Gastroesophageal sphincter (tissue), 4 donors: ENCODE measurements around the gene LLGL2. TPM values are rescaled to one million over a fixed set of nuclear protein-coding genes. Genes with fewer than 3 reads are reported as not detected.

ENCODE experiments used
- ATAC-seq: fragments of 150-250 bp; one replicate; pipeline ENCODE4 v1.9.1; 2016; ENCODE audit warnings: mild to moderate bottlenecking, moderate library complexity
- H3K27ac ChIP-seq, 4 donors: fragments of 200-600 bp; sonication (generic) in 3 of 4; 1 replicate in 3 of 4; 2 replicates in 1 of 4; pipeline ENCODE4 v1.5.1; 2016 to 2019
- H3K27me3 ChIP-seq: fragments of 200-600 bp; sonication (generic); one replicate; pipeline ENCODE4 v1.5.1; 2019
- H3K36me3 ChIP-seq, 2 donors: fragments of 200-600 bp; sonication (generic); one replicate each; pipeline ENCODE4 v1.5.1; 2019; ENCODE audit warnings: control low read depth in 1 of 2
- H3K4me1 ChIP-seq, 3 donors: fragments of 200-600 bp; sonication (generic); 1 replicate in 2 of 3; 2 replicates in 1 of 3; pipeline ENCODE4 v1.5.1; 2016 to 2019; ENCODE audit warnings: control low read depth in 2 of 3
- H3K4me3 ChIP-seq, 2 donors: fragments of 200-600 bp; sonication (generic); one replicate each; pipeline ENCODE4 v1.5.1; 2019; ENCODE audit warnings: mild to moderate bottlenecking in 1 of 2, moderate library complexity in 1 of 2
- H3K9me3 ChIP-seq, 3 donors: fragments of 200-600 bp; sonication (generic); one replicate each; pipeline ENCODE4 v1.5.1; 2017 to 2019; ENCODE audit warnings: control low read depth in 2 of 3
- EP300 ChIP-seq: sonication (generic); formaldehyde crosslinking; IDR thresholded peaks from one replicate; pipeline ENCODE4 v1.6.1; 2017; ENCODE audit warnings: antibody characterized with exemption, mild to moderate bottlenecking
- POLR2A ChIP-seq, 2 donors: fragments of 450-650 bp; IDR thresholded peaks; one replicate each; pipeline ENCODE4 v1.6.1; 2017; ENCODE audit warnings: antibody characterized with exemption in 2 of 2, mild to moderate bottlenecking in 2 of 2, moderate library complexity in 1 of 2
- POLR2AphosphoS5 ChIP-seq: sonication (generic); formaldehyde crosslinking; IDR thresholded peaks from one replicate; pipeline ENCODE4 v1.6.1; 2017; ENCODE audit warnings: antibody characterized with exemption
- WGBS, 2 donors: methylation state at CpG; one replicate each; pipeline ENCODE4 v1.1.5; 2018; ENCODE audit warnings: low coverage in 1 of 2; 5-methylcytosine and 5-hydroxymethylcytosine counted together
- total RNA-seq, 4 donors: library from RNA; depleted of rRNA; stranded (reverse); fragments of >200 nt; gene quantifications; one replicate each; pipeline ENCODE4 v1.1.0, GENCODE V29; 2016
- TF ChIP-seq, protein P1 (sequence below), 4 experiments: fragments of 200-600 bp in 2 of 4; fragments of 450-650 bp in 2 of 4; sonication (generic) in 1 of 4; IDR thresholded peaks; one replicate each; pipeline ENCODE4 v1.5.1; 2017 to 2019; ENCODE audit warnings: antibody characterized with exemption in 4 of 4, mild to moderate bottlenecking in 2 of 4, moderate library complexity in 2 of 4

The LLGL2 gene
- total RNA-seq, 4 donors from 2014 or later = 2.3 to 7.9 (median 5.8) TPM

DNA sequence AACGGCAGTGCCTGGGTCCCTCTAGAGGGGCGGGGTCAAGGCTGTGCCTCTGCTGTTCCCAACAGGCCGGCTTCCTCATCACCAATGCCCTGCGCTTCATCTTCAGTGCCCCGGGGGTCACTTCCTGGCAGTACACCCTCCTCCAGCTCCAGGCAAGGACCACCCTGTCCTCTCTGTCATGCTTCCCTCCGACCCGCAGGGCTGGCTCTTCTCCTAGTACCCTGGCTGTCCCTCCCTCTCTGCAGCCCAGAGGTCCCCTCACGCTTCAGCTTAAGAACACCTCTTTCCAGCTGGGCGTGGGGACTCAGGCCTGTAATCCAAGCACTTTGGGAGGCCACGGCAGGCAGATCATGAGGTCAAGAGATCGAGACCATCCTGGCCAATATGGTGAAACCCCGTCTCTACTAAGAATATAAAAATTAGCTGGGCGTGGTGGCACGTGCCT is 36.0 kb upstream of the LLGL2 start:
- Histone ChIP-seq H3K4me1 (peaks cover 0 to 52% (median 16%) of the 10 kb centered on the region in 3 donors), H3K27ac (peak overlapping the region in 1 of 4 donors; percentile 69), H3K36me3 (peaks cover 0 to 69% of the 10 kb centered on the region in 2 donors), H3K9me3 (no peaks in the 10 kb centered on the region), H3K4me3 (no peak overlapping the region), H3K27me3 (no peaks in the 10 kb centered on the region)
- ATAC-seq = no peak
- no peak for TF ChIP-seq POLR2AphosphoS5
- TF ChIP-seq EP300 = no peak
- TF ChIP-seq, protein P1, sequence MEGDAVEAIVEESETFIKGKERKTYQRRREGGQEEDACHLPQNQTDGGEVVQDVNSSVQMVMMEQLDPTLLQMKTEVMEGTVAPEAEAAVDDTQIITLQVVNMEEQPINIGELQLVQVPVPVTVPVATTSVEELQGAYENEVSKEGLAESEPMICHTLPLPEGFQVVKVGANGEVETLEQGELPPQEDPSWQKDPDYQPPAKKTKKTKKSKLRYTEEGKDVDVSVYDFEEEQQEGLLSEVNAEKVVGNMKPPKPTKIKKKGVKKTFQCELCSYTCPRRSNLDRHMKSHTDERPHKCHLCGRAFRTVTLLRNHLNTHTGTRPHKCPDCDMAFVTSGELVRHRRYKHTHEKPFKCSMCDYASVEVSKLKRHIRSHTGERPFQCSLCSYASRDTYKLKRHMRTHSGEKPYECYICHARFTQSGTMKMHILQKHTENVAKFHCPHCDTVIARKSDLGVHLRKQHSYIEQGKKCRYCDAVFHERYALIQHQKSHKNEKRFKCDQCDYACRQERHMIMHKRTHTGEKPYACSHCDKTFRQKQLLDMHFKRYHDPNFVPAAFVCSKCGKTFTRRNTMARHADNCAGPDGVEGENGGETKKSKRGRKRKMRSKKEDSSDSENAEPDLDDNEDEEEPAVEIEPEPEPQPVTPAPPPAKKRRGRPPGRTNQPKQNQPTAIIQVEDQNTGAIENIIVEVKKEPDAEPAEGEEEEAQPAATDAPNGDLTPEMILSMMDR (IDR thresholded peaks at IDR 0.05) = no peak
- no peak for TF ChIP-seq POLR2A (IDR thresholded peaks at IDR 0.05)
- 0 to 80% methylated on average over 1 of the region's 14 CpGs for WGBS, 2 donors

DNA sequence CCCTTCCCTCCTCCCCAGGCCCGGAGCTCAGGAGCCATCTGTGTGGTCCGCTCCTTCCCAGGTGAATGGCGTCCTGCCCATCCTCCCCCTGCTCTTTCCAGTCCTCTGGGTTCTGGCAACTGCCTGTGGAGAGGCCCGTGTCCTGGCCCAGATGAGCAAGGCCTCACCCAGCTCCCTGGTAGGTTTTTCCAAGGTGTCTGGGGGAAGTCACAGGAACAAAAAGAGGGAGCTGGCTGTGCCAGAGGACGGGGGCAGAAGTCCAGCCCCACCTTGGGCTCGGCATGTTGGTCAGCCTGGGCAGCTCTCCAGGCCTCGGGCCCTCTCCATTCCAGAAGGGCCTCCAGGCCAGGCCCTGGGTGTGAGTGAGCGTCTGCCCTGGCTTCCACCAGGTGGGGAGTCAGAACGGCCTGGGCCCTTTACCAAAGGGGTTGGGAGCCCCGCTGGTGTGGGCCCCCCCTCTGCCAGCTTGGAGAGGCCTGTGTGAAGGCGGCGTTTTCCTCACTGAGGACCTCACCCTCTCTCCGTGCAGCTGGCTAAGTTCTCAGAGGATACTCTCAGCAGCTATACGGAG is 35.2 kb upstream of the LLGL2 start:
- peaks cover 0 to 76% of the 10 kb centered on the region in 2 donors for H3K36me3 ChIP-seq
- peak; percentile 20 for ATAC-seq

DNA sequence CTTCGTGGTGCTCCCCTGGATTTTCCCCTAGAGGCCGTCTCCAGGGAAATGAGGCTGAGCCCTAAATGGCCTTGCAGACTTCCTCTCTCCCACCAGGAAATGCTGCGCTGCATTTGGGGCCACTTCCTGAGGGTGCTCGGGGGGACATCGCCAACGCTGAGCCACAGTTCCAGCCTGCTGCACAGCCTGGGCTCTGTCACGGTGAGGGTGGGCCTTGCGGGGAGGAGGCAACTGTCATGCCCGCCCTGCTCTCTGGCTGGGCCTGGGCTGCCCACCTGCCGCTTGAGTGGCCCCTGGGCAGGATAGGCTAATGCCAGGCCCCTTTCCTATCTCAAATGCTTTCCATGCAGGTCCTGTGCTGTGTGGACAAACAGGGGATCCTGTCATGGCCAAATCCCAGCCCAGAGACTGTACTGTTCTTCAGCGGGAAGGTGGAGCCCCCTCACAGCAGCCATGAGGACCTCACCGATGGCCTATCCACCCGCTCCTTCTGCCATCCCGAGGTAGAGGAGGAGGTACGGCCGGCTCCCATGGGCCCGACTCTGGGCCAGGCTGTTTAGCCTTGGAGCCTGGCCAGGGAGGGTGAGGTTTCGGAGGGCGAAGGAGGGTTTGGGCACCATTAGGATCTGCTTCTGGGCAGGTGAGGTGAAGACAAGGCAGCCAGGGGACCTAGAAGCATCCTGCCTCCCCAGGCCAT is 34.4 kb upstream of the LLGL2 start:
- H3K4me1 ChIP-seq = peaks cover 0 to 40% (median 16%) of the 10 kb centered on the region in 3 donors
- no peaks in the 10 kb centered on the region for H3K27me3 ChIP-seq
- H3K36me3 ChIP-seq = peaks cover 0 to 76% of the 10 kb centered on the region in 2 donors
- 100% methylated on average over 2 of the region's 19 CpGs; no CpG with 5 or more reads in 1 of the 2 donors for whole genome bisulfite sequencing, 2 donors
- TF ChIP-seq EP300 (no peak), POLR2A (IDR thresholded peaks at IDR 0.05) (no peak), POLR2AphosphoS5 (no peak)
- peak overlapping the region in 2 of 4 donors; percentile 62 to 69 for H3K27ac ChIP-seq
- no peak overlapping the region for H3K4me3 ChIP-seq
- no peak for ATAC-seq
- H3K9me3 ChIP-seq = no peaks in the 10 kb centered on the region

More for the DNA sequence above, 35.2 kb upstream of the LLGL2 start:
- no peak for TF ChIP-seq POLR2A (IDR thresholded peaks at IDR 0.05)
- no peak for TF ChIP-seq POLR2AphosphoS5
- TF ChIP-seq, protein P1 (IDR thresholded peaks at IDR 0.05) = no peak
- TF ChIP-seq EP300 = no peak
- Histone ChIP-seq H3K4me3 (no peak overlapping the region), H3K27ac (peak overlapping the region in 3 of 4 donors; percentile 52 to 69 (median 62)), H3K4me1 (peaks cover 0 to 48% (median 16%) of the 10 kb centered on the region in 3 donors), H3K9me3 (no peaks in the 10 kb centered on the region), H3K27me3 (no peaks in the 10 kb centered on the region)
- WGBS, 2 donors = 40% methylated on average over 1 of the region's 14 CpGs; no CpG with 5 or more reads in 1 of the 2 donors

DNA sequence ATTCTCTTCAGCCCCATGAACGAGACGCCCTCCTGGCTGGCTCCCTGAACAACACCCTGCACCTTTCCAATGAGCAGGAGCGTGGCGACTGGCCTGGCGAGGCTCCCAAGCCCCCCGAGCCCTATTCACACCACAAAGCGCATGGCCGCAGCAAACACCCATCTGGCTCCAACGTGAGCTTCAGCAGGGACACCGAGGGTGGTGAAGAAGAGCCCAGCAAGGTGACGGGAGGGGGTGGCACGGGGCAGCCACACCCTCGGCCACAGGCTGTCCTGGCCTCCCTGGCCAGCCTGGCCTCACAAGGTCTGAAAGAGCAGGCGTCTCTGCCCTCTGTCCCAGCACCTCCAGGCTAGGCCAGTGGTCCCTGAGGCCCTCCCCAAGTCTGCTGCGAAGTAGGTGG is 33.8 kb upstream of the LLGL2 start:
- WGBS, 2 donors = no CpG with 5 or more reads among the region's 15 CpGs
- Histone ChIP-seq H3K36me3 (peaks cover 0 to 77% of the 10 kb centered on the region in 2 donors), H3K27ac (no peak overlapping the region)

DNA sequence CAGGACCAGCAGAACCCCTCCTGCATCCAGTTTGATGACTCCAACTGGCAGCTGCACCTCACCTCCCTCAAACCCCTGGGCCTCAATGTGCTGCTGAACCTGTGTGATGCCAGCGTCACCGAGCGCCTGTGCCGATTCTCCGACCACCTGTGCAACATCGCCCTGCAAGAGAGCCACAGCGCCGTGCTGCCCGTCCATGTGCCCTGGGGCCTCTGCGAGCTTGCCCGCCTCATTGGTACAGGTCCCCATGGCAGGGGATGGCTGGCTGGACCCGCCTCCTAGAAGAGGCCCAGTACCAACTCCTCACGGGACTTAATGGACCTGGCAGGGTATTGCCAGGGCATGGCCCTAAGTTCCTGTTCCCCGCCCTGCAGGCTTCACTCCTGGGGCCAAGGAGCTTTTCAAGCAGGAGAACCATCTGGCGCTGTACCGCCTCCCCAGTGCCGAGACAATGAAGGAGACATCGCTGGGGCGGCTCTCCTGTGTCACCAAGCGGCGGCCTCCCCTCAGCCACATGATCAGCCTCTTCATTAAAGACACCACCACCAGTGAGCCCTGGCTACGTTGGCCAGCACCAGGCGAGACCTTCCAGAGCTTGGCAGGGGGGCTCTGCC is 32.8 kb upstream of the LLGL2 start:
- Histone ChIP-seq H3K4me3 (no peak overlapping the region), H3K36me3 (peaks cover 0 to 87% of the 10 kb centered on the region in 2 donors), H3K9me3 (no peaks in the 10 kb centered on the region), H3K27me3 (no peaks in the 10 kb centered on the region), H3K4me1 (peaks cover 0 to 24% (median 11%) of the 10 kb centered on the region in 3 donors), H3K27ac (no peak overlapping the region)
- TF ChIP-seq POLR2A (IDR thresholded peaks at IDR 0.05) = no peak
- TF ChIP-seq EP300 = no peak
- TF ChIP-seq, protein P1 (IDR thresholded peaks at IDR 0.05) = no peak
- no peak for TF ChIP-seq POLR2AphosphoS5
- 86 to 100% methylated on average over 1 to 4 of the region's 23 CpGs for WGBS, 2 donors
- no peak for ATAC-seq

More for the DNA sequence above, 33.8 kb upstream of the LLGL2 start:
- H3K4me3 ChIP-seq = no peak overlapping the region
- no peaks in the 10 kb centered on the region for H3K27me3 ChIP-seq
- ATAC-seq = no peak
- no peaks in the 10 kb centered on the region for H3K9me3 ChIP-seq
- H3K4me1 ChIP-seq = peaks cover 0 to 34% (median 16%) of the 10 kb centered on the region in 3 donors
- TF ChIP-seq, protein P1 (IDR thresholded peaks at IDR 0.05) = no peak
- TF ChIP-seq EP300 (no peak), POLR2A (IDR thresholded peaks at IDR 0.05) (no peak), POLR2AphosphoS5 (no peak)
